ENCODE data around the gene UBE2L6.

GRCh38 chr11:57516061-57516443, 51.4 kb downstream of the UBE2L6 start:
- no peak for TF ChIP-seq CTCF (IDR thresholded peaks at IDR 0.05)
- TF ChIP-seq EZH2 (IDR thresholded peaks at IDR 0.05; ENCODE audit: borderline replicate concordance, insufficient read depth, low read depth, low read length, poor library complexity, severe bottlenecking) = no peak

Data from B cell (primary cell).